ENCODE results near the gene TGM4. TPM values are rescaled to one million over a fixed set of nuclear protein-coding genes. Genes with fewer than 3 reads are reported as not detected.

Gene TGM4
- total RNA-seq, 2 donors from 2014 or later: not detected

DNA sequence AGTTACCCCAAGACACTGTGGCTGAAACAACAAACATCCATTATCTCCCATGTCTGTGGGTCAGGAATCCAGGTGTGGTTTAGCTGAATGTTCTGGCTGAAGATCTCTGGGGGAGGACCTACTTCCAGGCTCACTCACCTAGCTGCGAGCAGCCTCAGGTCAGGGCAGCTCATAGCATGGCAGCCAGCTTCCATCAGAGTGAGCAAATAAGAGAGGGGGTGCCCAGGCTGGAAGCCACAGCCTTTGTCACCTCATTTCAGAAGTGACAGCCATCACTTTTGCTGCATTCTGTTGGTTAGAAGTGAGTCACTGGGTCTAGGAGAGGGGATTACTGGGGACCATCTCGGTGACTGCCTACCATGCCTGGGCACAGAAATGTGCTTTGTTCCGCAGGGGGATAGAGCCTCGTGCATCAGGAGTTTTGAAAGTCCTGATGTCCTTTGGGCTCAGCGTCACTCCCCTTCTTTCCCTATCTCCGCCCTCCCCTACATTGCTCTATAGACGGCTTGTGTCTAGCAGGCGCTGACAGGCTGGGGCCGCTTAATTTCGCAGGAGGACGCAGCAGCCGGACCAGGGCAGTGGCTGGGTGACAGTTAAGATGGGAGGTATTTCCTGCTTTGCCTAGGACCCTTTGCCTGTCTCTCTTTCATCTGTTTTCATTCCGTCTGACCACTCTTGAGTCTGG is 25.4 kb downstream of the TGM4 start:
- Mint-ChIP-seq H3K36me3 (no peaks in the 10 kb centered on the region), H3K9me3 (no peaks in the 10 kb centered on the region), H3K27ac (no peak overlapping the region)
- peak in 1 of 2 donors; percentile 49 for DNase-seq (ENCODE audit: low spot score in 2 of 2)
- ATAC-seq: peak; percentile 43 to 51

DNA sequence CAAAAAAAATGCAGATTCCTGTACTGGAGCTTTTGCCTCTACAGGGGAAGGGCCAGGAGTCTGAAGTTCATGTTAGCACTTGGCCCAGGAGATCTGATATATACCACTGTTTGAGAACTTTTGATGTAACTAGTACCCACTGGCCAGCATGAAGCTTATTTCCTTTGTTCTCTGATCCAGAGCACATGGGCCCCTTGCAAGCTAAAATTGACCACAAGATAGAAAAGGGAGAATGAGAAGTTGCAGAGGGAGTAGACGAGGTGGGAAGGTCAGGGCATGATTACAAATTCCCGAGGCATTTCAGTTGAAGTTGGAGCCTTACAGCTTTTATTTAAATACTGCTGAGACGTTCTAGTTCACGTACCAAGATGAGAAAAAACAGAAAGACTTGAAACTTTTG is 28.2 kb downstream of the TGM4 start:
- no peak for DNase-seq (ENCODE audit: low spot score in 2 of 2)
- Mint-ChIP-seq H3K27ac (no peak overlapping the region), H3K36me3 (no peaks in the 10 kb centered on the region), H3K9me3 (no peaks in the 10 kb centered on the region)
- ATAC-seq: no peak

DNA sequence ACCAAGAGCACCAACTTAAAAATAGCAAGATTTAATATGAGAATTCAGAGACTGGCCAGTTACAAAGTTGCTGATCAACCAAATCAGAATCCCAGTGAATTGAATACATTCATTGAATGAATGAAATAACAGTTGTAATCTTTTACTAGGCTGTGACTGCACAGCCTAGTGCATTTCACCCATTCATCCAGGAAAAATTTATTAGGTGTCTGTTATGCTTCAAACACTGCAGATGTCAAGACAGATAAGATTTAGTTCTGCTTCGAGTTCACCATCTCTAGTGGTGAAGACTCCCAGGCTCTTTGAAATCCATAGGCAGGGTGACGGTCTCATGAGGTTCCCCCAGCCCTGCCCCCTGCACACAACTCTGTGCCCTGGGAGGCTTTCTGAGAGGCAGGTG is 28.9 kb downstream of the TGM4 start:
- DNase-seq (ENCODE audit: low spot score in 2 of 2) (no peak), ATAC-seq (no peak)
- peaks cover 0 to under 1% of the 10 kb centered on the region in 2 donors for H3K9me3 Mint-ChIP-seq
- no peak overlapping the region for H3K27ac Mint-ChIP-seq
- H3K36me3 Mint-ChIP-seq: no peaks in the 10 kb centered on the region

DNA sequence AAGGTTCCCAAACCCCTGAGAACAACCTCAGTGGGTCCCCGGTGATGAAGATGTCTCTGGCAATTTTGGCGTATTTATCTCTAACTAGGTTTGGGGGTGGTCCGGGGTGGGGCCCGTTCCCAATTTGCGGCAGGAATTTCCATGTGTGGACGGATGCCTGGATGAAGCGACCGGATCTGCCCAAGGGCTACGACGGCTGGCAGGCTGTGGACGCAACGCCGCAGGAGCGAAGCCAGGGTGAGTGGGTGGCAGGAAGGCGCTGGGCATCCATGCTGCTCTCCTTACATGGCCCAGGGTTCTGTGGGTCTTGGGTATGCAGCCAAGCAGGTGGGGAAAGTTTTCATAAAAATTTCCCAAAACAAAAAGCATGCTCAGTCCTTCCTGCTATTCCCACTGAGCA is 29.3 kb downstream of the TGM4 start:
- ATAC-seq (no peak), DNase-seq (ENCODE audit: low spot score in 2 of 2) (no peak)
- Mint-ChIP-seq H3K27ac (no peak overlapping the region), H3K9me3 (peaks cover 0 to 5% of the 10 kb centered on the region in 2 donors), H3K36me3 (no peaks in the 10 kb centered on the region)

DNA sequence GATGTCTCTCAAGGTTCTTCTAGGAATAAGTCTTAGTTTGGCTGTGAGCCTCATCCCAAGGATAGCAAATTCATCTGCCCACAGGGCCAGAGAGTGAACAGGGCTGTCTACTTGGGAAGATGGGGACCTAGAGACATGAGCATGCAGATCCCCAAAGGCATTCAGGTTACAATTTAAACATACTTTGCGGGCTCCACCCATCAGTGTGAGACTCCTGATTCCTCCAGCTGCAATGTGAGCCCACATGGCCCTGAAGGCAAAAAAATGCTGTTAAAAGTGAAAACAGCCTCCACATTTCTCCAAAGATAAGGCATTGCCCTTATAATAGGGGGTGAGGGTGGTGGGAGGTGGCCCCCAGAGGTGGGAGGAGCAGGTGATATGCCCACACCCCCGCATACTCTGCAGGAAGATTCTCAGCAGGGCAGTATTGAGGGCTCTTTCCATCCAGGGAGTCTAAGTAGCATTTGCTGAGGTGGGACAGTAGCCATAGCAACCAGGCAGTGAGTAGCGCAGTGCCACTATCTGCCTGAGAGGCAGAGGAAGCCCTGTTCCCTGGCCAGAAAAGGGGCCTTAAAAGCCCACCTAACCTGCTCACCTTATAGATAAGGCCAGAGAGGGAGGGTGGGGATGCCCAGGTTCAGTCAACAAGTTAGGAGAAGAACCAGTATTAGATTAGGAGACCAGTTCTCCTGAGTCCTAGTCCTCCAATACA is 31.2 kb downstream of the TGM4 start:
- Mint-ChIP-seq H3K36me3 (peaks cover 0 to 14% of the 10 kb centered on the region in 2 donors), H3K27ac (no peak overlapping the region), H3K9me3 (peaks cover 0 to 5% of the 10 kb centered on the region in 2 donors)
- ATAC-seq (no peak), DNase-seq (ENCODE audit: low spot score in 2 of 2) (no peak)

DNA sequence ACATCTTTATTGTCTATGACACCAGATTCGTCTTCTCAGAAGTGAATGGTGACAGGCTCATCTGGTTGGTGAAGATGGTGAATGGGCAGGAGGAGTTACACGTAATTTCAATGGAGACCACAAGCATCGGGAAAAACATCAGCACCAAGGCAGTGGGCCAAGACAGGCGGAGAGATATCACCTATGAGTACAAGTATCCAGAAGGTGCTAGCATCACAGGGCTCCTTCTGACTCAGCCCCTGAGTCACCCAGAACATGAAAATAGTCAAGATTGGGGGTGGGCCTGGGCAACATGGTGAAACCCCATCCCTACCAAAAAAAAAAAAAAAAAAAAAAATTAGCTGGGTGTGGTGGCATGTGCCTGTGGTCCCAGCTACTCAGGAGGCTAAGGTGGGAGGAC is 32.6 kb downstream of the TGM4 start:
- ATAC-seq (peak; percentile 80 to 87), DNase-seq (ENCODE audit: low spot score in 2 of 2) (no peak)
- peaks cover 0 to 5% of the 10 kb centered on the region in 2 donors for H3K9me3 Mint-ChIP-seq
- H3K27ac Mint-ChIP-seq: no peak overlapping the region
- H3K36me3 Mint-ChIP-seq: peaks cover 0 to 14% of the 10 kb centered on the region in 2 donors

DNA sequence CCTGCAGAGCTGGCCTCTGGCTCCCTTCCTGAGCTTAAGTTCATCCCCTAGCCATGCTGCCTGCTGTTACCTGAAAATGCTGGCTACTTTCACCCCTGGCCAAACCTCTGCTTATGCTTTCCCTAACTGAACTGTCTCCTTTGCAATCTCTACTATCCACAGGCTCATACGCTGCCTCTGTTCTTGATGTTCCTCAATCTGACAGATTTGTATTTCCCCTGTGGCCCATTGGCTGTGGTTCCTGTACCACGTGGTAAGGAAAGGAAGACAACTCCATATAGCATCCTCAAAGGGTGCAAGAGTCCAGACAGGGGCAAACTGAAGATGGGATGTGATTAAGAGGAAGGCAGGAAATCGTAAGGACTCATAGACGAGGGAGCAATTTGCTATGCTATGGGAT is 33.2 kb downstream of the TGM4 start:
- ATAC-seq (peak in 1 of 2 donors; percentile 13), DNase-seq (ENCODE audit: low spot score in 2 of 2) (no peak)
- Mint-ChIP-seq H3K9me3 (peaks cover 0 to 5% of the 10 kb centered on the region in 2 donors), H3K36me3 (peaks cover 0 to 14% of the 10 kb centered on the region in 2 donors), H3K27ac (no peak overlapping the region)

DNA sequence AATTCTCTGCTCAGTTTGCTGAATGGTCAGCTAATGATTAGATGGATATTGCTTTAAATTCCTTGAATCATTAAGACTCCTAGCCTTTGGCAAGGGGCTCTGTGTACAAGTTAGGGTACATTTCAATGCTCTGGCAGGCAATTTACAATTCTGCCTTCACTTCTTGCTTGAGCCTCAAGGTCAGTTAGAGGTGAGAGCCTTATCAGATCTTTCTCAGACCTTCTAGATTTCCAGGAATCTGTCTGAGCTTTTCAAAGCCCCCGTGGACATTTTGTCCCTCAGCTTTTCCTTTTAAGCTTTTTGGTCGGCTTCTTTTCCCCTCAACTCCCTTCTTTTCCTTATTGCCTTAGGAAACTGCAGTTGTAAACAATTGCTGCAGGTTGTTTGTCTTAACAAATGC is 34.7 kb downstream of the TGM4 start:
- DNase-seq (ENCODE audit: low spot score in 2 of 2) (no peak), ATAC-seq (no peak)
- Mint-ChIP-seq H3K9me3 (peaks cover 0 to 5% of the 10 kb centered on the region in 2 donors), H3K36me3 (peaks cover 0 to 14% of the 10 kb centered on the region in 2 donors), H3K27ac (no peak overlapping the region)

DNA sequence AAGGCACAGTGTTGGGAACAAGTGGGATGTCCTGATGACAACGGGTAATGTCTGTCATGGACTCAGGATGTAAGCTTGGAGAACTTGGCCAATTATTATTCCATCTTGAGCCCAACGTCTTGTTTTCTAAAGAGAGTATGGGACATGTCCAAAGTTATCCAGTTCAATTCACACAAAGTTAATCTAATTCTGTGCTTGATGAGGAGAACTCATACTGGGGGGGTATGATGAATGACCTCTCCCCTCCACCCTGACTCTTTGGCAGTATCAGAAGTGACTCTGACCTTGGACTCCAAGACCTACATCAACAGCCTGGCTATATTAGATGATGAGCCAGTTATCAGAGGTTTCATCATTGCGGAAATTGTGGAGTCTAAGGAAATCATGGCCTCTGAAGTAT is 36.3 kb downstream of the TGM4 start:
- Mint-ChIP-seq H3K36me3 (peaks cover 0 to 14% of the 10 kb centered on the region in 2 donors), H3K27ac (no peak overlapping the region), H3K9me3 (peaks cover 0 to 5% of the 10 kb centered on the region in 2 donors)
- ATAC-seq (no peak), DNase-seq (ENCODE audit: low spot score in 2 of 2) (no peak)

DNA sequence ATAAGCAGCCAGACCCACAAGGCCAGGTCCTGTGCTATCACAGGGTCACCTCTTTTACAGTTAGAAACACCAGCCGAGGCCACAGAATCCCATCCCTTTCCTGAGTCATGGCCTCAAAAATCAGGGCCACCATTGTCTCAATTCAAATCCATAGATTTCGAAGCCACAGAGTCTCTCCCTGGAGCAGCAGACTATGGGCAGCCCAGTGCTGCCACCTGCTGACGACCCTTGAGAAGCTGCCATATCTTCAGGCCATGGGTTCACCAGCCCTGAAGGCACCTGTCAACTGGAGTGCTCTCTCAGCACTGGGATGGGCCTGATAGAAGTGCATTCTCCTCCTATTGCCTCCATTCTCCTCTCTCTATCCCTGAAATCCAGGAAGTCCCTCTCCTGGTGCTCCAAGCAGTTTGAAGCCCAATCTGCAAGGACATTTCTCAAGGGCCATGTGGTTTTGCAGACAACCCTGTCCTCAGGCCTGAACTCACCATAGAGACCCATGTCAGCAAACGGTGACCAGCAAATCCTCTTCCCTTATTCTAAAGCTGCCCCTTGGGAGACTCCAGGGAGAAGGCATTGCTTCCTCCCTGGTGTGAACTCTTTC is 39.6 kb downstream of the TGM4 start:
- Mint-ChIP-seq H3K9me3 (no peaks in the 10 kb centered on the region), H3K36me3 (peaks cover 0 to 13% of the 10 kb centered on the region in 2 donors), H3K27ac (no peak overlapping the region)
- peak; percentile 71 for DNase-seq (ENCODE audit: low spot score in 2 of 2)
- ATAC-seq: peak; percentile 78 to 80

DNA sequence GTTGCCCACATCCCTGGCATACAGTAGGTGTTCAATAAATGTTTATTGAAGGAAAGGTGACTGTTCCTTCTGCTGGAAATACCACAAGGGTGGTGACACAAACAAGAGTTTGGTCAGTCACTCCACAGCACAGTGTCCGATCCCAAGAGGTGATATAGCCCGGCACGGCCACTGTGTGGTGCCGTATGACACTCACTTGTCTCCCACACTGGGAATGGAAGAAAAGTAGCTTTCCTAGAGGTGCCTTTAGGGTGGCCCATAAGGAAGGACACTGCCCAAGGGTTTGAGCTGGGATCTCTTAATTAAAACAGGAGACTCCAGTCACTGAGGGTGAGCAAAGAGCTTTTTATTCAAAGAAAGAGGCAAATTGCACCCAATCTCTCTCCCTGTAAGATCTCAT is 40.5 kb downstream of the TGM4 start:
- no peak for DNase-seq (ENCODE audit: low spot score in 2 of 2)
- Mint-ChIP-seq H3K27ac (no peak overlapping the region), H3K9me3 (no peaks in the 10 kb centered on the region), H3K36me3 (peaks cover 0 to 4% of the 10 kb centered on the region in 2 donors)
- no peak for ATAC-seq

DNA sequence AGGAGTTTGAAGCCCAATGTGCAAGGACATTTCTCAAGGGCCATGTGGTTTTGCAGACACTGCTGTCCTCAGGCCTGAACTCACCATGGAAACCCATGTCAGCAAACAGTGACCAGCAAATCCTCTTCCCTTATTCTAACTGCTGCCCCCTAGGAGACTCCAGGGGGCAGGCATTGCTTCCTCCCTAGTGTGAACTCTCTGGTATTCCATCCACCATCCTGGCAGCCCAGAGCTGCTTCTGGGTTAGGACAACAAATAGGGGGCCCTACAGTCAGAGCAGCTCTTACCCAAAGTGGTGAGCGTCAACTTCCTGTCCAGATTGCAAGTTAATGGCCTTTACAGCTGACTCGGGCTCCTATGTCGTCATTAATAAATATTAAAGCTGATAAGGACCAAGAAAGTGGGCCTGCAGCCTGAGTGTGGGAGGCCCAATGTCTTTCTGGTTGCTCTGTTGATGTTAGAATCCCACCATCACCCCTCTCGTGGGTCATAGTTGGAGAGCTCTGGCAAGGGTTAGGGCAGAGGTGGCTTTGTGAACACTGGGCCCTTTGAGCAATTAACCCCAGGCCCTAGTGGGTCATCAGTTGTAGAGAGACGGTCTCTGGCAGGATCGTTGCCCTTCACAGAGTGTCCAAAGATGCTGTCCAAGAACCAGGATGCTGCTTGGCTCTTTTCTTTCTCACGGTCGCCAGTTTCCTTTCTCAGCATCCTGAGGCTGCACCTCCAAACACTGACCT is 41.5 kb downstream of the TGM4 start:
- no peaks in the 10 kb centered on the region for H3K9me3 Mint-ChIP-seq
- no peak for DNase-seq (ENCODE audit: low spot score in 2 of 2)
- ATAC-seq: no peak
- no peaks in the 10 kb centered on the region for H3K36me3 Mint-ChIP-seq
- peak overlapping the region in 1 of 2 donors; percentile 65 for H3K27ac Mint-ChIP-seq

DNA sequence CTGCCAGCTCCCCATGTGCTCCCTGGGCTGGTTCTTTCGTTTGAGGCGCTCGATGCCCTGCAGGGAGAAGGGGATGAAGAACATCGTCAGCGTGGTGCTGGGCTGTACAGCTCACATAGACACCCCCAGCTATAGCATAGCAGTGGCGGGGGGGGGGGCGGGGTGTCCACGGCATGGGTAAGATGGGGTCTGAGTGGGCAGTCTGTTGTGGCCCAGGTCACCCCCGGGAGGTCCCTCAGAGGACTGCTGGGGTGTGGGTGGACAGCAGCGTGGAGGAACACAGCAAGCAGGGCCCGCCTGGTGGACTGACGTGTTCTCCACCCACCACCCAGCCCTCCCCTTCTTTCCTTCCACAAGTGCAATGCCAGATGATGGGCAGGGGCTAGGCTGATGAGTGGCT is 43.7 kb downstream of the TGM4 start:
- no peak for DNase-seq (ENCODE audit: low spot score in 2 of 2)
- no peaks in the 10 kb centered on the region for H3K36me3 Mint-ChIP-seq
- H3K9me3 Mint-ChIP-seq: no peaks in the 10 kb centered on the region
- ATAC-seq: no peak
- H3K27ac Mint-ChIP-seq: peak overlapping the region in 1 of 2 donors; percentile 68

DNA sequence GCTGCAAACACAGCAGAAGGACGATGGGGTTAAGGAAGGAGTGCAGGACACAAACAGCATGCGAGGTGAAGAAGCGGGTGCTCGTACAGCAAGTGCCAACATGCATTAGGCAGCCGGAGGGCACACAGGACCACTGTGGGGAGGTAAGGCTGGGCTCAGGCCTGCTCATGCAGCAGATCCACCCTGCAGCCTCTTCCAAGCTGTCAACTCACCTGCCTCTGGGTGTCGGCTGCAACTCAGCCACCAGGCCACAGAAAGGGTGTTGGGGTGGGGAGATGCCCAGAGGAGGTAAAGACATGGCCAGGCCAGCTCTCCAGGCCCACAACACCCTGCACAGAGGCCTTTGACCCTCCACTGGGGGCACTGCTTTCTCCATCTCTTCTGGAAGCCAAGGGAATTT is 44.2 kb downstream of the TGM4 start:
- Mint-ChIP-seq H3K27ac (peak overlapping the region in 1 of 2 donors; percentile 68), H3K9me3 (no peaks in the 10 kb centered on the region), H3K36me3 (no peaks in the 10 kb centered on the region)
- DNase-seq (ENCODE audit: low spot score in 2 of 2) (no peak), ATAC-seq (no peak)

DNA sequence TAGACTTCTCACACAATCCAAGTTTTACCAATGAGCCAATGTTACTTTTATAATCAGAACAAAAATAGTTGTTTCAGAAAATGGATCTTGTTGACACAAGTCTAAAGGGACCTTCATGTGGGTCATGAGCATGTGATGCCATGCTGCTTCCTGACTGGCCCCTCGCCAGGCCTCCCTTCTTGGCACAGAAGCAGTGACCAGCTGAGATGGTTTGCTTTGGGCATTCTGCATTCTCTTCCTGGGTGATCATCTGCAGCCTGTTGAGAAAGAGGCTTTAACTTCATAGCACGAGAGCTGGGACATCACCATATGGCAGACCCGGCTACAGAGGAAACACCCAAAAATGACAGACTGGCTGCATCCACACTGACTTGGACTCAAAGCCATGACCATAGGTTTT is 45.7 kb downstream of the TGM4 start:
- no peak for DNase-seq (ENCODE audit: low spot score in 2 of 2)
- ATAC-seq: no peak
- H3K9me3 Mint-ChIP-seq: no peaks in the 10 kb centered on the region
- H3K36me3 Mint-ChIP-seq: no peaks in the 10 kb centered on the region
- H3K27ac Mint-ChIP-seq: no peak overlapping the region

DNA sequence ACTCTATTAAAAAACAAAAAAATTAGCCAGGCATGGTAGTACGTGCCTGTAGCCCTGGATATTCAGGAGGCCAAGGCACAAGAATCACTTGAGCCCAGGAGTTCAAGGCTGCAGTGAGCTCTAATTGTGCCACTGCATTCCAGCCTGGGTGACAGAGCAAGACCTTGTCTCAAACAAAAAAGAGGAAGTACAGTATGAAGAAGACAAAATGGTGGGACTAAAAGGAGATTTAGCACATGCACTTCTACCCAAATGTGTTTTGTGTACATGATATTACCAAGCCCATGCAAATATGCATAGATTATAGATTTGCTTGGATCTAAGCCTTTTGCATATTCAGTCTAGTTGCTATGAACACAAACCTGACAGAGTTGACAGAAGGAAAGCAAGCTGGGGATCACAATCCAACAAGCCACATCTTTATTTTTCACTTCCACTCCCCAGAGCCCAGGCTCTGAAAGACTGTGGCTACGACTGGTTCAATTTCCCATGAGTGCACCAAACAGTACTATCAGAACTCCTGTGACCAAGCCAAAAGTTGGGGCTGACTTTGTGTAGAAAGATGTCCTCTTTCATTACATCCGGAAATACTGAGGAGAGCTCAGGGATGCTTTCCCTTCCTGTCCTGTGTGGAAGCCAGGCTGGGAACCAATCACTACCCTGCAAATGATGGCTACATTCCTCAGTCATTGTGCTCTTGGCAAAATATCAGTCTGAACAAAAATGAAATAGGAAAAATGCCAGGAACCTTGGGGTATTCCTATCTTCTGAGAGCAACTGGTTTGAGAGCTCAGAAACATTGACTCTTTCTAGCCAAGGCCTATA is 49.4 kb downstream of the TGM4 start:
- DNase-seq (ENCODE audit: low spot score in 2 of 2): no peak
- no peak for ATAC-seq
- Mint-ChIP-seq H3K36me3 (no peaks in the 10 kb centered on the region), H3K27ac (no peak overlapping the region), H3K9me3 (no peaks in the 10 kb centered on the region)
